WTC11 (cell line): ENCODE results near the gene ROR2. TPM values are rescaled to one million over a fixed set of nuclear protein-coding genes. Genes with fewer than 3 reads are reported as not detected.
A peak's percentile ranks its signal among the peaks of the same experiment; 100 is the strongest.
"Not testable (repeated sequence)": the region's sequence is repeated elsewhere in the genome, so short reads cannot be mapped to it uniquely, and the experiment has no call there.

Experiments used
- ATAC-seq: fragments of 200-7000 bp; cut with Tn5 transposase; 2 replicates; pipeline ENCODE4 v1.10.0; 2021; ENCODE audit warnings: mild to moderate bottlenecking, moderate library complexity
- CTCF ChIA-PET: fragments of 300-600 bp; sonication (Branson Sonifier 250); formaldehyde crosslinking; loops from one replicate; lab custom pipeline; 2021; ENCODE audit warnings: antibody characterized with exemption; lab: Charles Lee
- POLR2A ChIA-PET: fragments of 350-600 bp; sonication (Branson Sonifier 250); formaldehyde crosslinking; loops from one replicate; lab custom pipeline; 2021; ENCODE audit warnings: antibody characterized with exemption; lab: Charles Lee
- DNase-seq: peaks from one replicate; pipeline ENCODE4 v3.0.0; 2021; ENCODE audit warnings: low spot score
- H3K27ac Mint-ChIP-seq: 2 replicates; pipeline ENCODE4 v1.8.0; 2021; ENCODE audit warnings: mixed read lengths
- H3K27me3 Mint-ChIP-seq: 2 replicates; pipeline ENCODE4 v1.8.0; 2021; ENCODE audit warnings: low read depth, mild to moderate bottlenecking, moderate library complexity, mixed read lengths
- H3K36me3 Mint-ChIP-seq: 2 replicates; pipeline ENCODE4 v1.8.0; 2021; ENCODE audit warnings: mixed read lengths
- H3K4me1 Mint-ChIP-seq: 2 replicates; pipeline ENCODE4 v1.8.0; 2022; ENCODE audit warnings: mixed read lengths
- H3K4me3 Mint-ChIP-seq: 2 replicates; pipeline ENCODE4 v1.8.0; 2021; ENCODE audit warnings: mild to moderate bottlenecking, moderate library complexity, mixed read lengths
- H3K9me3 Mint-ChIP-seq: 2 replicates; pipeline ENCODE4 v1.8.0; 2021; ENCODE audit warnings: mixed read lengths
- ATF1 ChIP-seq: sonication (generic); formaldehyde crosslinking; IDR thresholded peaks from 2 replicates; pipeline ENCODE4 v1.8.1; 2023; ENCODE audit warnings: mild to moderate bottlenecking, moderate library complexity, missing genetic modification reagents
- FOXJ3 ChIP-seq: sonication (generic); formaldehyde crosslinking; IDR thresholded peaks from 2 replicates; pipeline ENCODE4 v1.9.0; 2021; ENCODE audit warnings: missing genetic modification reagents, mild to moderate bottlenecking, borderline replicate concordance
- GRHL2 ChIP-seq: fragments of 250-450 bp; sonication (Bioruptor Pico); IDR thresholded peaks from 2 replicates; pipeline ENCODE4 v1.8.0; 2022; ENCODE audit warnings: mild to moderate bottlenecking, moderate library complexity; ENCODE audit not compliant: insufficient replicate concordance, severe bottlenecking
- IRF2 ChIP-seq: sonication (generic); formaldehyde crosslinking; IDR thresholded peaks from 2 replicates; pipeline ENCODE4 v1.8.0; 2022; ENCODE audit warnings: low read depth, missing genetic modification reagents, borderline replicate concordance
- JUN ChIP-seq: sonication (generic); formaldehyde crosslinking; IDR thresholded peaks from 2 replicates; pipeline ENCODE4 v1.8.0; 2023; ENCODE audit warnings: mild to moderate bottlenecking, missing genetic modification reagents
- MXD4 ChIP-seq: fragments of 250-450 bp; sonication (Bioruptor Pico); IDR thresholded peaks from 2 replicates; pipeline ENCODE4 v1.8.0; 2021; ENCODE audit warnings: mild to moderate bottlenecking, moderate library complexity, borderline replicate concordance
- NR3C1 ChIP-seq: sonication (generic); formaldehyde crosslinking; conservative IDR thresholded peaks from 2 replicates; pipeline ENCODE4 v1.8.1; 2023; ENCODE audit warnings: low read depth, mild to moderate bottlenecking, missing genetic modification reagents
- SMAD3 ChIP-seq: sonication (generic); formaldehyde crosslinking; IDR thresholded peaks from 2 replicates; pipeline ENCODE4 v1.8.0; 2022; ENCODE audit warnings: missing genetic modification reagents, mild to moderate bottlenecking, borderline replicate concordance
- TP53 ChIP-seq: sonication (generic); formaldehyde crosslinking; IDR thresholded peaks from 2 replicates; pipeline ENCODE4 v1.8.1; 2023; ENCODE audit warnings: mild to moderate bottlenecking, missing genetic modification reagents
- ZNF121 ChIP-seq: sonication (generic); formaldehyde crosslinking; IDR thresholded peaks from 2 replicates; pipeline ENCODE4 v1.8.0; 2023; ENCODE audit warnings: missing genetic modification reagents
- ZNF138 ChIP-seq: sonication (generic); formaldehyde crosslinking; conservative IDR thresholded peaks from 2 replicates; pipeline ENCODE4 v1.8.1; 2022; ENCODE audit warnings: mild to moderate bottlenecking, moderate library complexity, missing genetic modification reagents
- total RNA-seq: library from RNA; stranded (reverse); gene quantifications from 3 replicates; pipeline ENCODE4 v1.2.3, GENCODE V29; 2021
- TF ChIP-seq, protein P1 (sequence below): sonication (generic); formaldehyde crosslinking; IDR thresholded peaks from 2 replicates; pipeline ENCODE4 v1.8.1; 2023; ENCODE audit warnings: mild to moderate bottlenecking, missing genetic modification reagents, moderate library complexity
- TF ChIP-seq, protein P2 (sequence below): sonication (generic); formaldehyde crosslinking; IDR thresholded peaks from 2 replicates; pipeline ENCODE4 v1.8.1; 2023; ENCODE audit warnings: mild to moderate bottlenecking, missing genetic modification reagents
- TF ChIP-seq, protein P3 (sequence below): sonication (generic); formaldehyde crosslinking; IDR thresholded peaks from 2 replicates; pipeline ENCODE4 v1.8.0; 2022; ENCODE audit warnings: mild to moderate bottlenecking, missing genetic modification reagents
- TF ChIP-seq, protein P4 (sequence below): fragments of 250-450 bp; sonication (Bioruptor Pico); IDR thresholded peaks from 2 replicates; pipeline ENCODE4 v1.9.0; 2021; ENCODE audit warnings: mild to moderate bottlenecking, borderline replicate concordance
- TF ChIP-seq, protein P5 (sequence below): sonication (generic); formaldehyde crosslinking; IDR thresholded peaks from 2 replicates; pipeline ENCODE4 v1.8.0; 2022; ENCODE audit warnings: mild to moderate bottlenecking, missing genetic modification reagents

ROR2 gene
- total RNA-seq, 1 experiment from 2014 or later: 19.8 TPM

DNA sequence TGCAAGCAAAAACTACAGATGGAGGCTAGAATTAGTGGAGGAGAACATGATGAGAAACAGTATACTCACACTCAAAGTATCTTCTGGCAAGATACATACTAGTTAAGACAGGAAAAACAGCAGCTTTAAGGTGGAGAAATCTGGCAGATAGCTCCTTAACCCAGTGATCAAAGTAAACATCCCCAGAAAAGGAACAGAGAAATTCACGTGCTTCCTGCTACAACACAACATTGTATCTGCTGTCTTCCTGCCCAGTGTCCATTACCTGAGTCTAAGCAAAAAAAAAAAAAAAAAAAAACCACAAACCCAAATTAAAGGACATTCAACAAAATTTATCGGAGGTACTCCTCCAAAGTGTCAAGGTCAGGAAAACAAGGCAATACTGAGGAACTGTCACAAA is 38.4 kb downstream of the ROR2 start (continued):
- TF ChIP-seq, protein P1, sequence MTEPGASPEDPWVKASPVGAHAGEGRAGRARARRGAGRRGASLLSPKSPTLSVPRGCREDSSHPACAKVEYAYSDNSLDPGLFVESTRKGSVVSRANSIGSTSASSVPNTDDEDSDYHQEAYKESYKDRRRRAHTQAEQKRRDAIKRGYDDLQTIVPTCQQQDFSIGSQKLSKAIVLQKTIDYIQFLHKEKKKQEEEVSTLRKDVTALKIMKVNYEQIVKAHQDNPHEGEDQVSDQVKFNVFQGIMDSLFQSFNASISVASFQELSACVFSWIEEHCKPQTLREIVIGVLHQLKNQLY (CRISPR knock-in tag): no peak

DNA sequence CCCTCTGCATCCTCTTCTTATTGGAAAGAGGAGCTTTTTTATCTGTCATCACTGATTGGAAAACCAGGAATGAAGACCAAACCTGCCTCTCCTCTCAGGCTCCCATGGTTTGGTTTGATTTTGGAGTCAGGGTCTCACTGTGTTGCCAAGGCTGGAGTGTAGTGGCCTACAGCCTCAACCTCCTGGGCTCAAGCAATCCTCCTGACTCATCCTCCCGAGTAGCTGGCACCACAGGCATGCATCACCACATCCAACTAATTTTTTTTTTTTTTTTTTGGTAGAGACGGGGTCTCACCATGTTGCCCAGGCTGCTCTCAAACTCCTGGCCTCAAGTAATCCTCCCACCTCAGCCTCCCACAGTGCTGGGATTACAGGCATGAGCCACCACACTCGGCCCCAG is 40.8 kb downstream of the ROR2 start:
- ChIA-PET POLR2A (interaction anchor here (0.6 kb wide), 2 partner anchors 11 to 130 kb away, joined by 3 to 5 read pairs; no protein-coding TSS in a partner anchor), CTCF (interaction anchor here (0.7 to 1.1 kb wide), 2 partner anchors 45 to 142 kb away, joined by 3 read pairs; no protein-coding TSS in a partner anchor)
- H3K27ac Mint-ChIP-seq, DNase-seq, H3K36me3 Mint-ChIP-seq, H3K4me3 Mint-ChIP-seq, H3K9me3 Mint-ChIP-seq, ATAC-seq: not testable (repeated sequence)
- TF ChIP-seq ZNF121: 0 out of 2 replicates have a peak, but pooled peaks have one; percentile 37
- peaks cover 29% of the 10 kb centered on the region for H3K4me1 Mint-ChIP-seq
- H3K27me3 Mint-ChIP-seq: peaks cover 18% of the 10 kb centered on the region

DNA sequence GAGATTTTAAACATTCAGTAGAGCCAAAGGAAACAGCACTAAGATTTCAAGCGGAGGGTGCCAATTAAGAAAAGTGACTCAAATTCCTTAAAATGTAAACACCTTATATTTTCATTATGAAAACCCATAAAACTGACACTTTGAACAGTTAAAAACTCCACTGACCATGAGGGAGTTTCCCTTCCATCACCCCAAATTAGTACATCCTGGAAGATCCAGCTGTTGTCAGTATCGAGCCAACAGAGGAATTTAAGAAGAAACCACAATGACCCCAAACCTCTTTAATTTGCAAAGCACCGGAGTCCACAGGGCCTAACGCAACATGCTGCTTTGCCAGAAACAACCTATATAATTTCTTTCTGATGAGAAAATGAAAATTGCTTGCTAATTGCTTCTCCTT is 41.3 kb downstream of the ROR2 start:
- DNase-seq (no peak), ATAC-seq (no peak)
- Mint-ChIP-seq H3K9me3 (no peaks in the 10 kb centered on the region), H3K4me3 (no peak overlapping the region), H3K36me3 (no peaks in the 10 kb centered on the region), H3K27me3 (peaks cover 18% of the 10 kb centered on the region), H3K4me1 (peaks cover 30% of the 10 kb centered on the region)
- POLR2A ChIA-PET: no interaction called here
- CTCF ChIA-PET: interaction anchor here (1.1 kb wide), 1 partner anchor 150 kb away, joined by 4 read pairs; no protein-coding TSS in a partner anchor
- TF ChIP-seq SMAD3 (CRISPR knock-in tag) (no peak), ATF1 (CRISPR knock-in tag) (no peak), GRHL2 (no peak)
- TF ChIP-seq, protein P1 (CRISPR knock-in tag): no peak
- TF ChIP-seq, protein P2, sequence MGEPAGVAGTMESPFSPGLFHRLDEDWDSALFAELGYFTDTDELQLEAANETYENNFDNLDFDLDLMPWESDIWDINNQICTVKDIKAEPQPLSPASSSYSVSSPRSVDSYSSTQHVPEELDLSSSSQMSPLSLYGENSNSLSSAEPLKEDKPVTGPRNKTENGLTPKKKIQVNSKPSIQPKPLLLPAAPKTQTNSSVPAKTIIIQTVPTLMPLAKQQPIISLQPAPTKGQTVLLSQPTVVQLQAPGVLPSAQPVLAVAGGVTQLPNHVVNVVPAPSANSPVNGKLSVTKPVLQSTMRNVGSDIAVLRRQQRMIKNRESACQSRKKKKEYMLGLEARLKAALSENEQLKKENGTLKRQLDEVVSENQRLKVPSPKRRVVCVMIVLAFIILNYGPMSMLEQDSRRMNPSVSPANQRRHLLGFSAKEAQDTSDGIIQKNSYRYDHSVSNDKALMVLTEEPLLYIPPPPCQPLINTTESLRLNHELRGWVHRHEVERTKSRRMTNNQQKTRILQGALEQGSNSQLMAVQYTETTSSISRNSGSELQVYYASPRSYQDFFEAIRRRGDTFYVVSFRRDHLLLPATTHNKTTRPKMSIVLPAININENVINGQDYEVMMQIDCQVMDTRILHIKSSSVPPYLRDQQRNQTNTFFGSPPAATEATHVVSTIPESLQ (CRISPR knock-in tag): no peak
- TF ChIP-seq, all 79 proteins: peak for 0
- no peak overlapping the region for H3K27ac Mint-ChIP-seq

DNA sequence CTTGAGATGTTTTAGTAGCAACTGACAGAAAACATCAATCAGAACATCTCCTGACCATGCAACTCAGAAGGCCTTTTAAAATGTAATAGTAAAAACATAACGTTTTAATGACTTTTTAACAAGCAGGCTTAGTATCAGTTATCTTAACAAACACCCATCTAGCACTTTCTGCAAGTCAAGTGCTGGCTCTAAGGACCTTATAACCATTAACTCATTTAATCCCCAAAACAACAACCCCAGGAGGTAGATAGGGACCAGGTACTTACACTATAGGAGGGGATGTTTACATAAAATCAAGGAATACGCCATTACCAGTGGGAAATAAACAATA is 41.8 kb downstream of the ROR2 start:
- ATAC-seq (no peak), DNase-seq (no peak)
- no peak overlapping the region for H3K4me3 Mint-ChIP-seq
- H3K36me3 Mint-ChIP-seq: no peaks in the 10 kb centered on the region
- ChIA-PET POLR2A (interaction anchor here (0.6 kb wide), 1 partner anchor 62 kb away, joined by 3 read pairs; no protein-coding TSS in a partner anchor), CTCF (interaction anchor here (1.1 to 1.2 kb wide), 2 partner anchors 42 to 150 kb away, joined by 3 to 4 read pairs; no protein-coding TSS in a partner anchor)
- H3K4me1 Mint-ChIP-seq: peaks cover 35% of the 10 kb centered on the region
- peaks cover 18% of the 10 kb centered on the region for H3K27me3 Mint-ChIP-seq
- H3K27ac Mint-ChIP-seq: no peak overlapping the region
- H3K9me3 Mint-ChIP-seq: no peaks in the 10 kb centered on the region
- no peak for TF ChIP-seq TP53 (CRISPR knock-in tag)
- TF ChIP-seq IRF2 (CRISPR knock-in tag): no peak
- no peak for TF ChIP-seq ZNF138 (CRISPR knock-in tag)
- TF ChIP-seq, protein P3, sequence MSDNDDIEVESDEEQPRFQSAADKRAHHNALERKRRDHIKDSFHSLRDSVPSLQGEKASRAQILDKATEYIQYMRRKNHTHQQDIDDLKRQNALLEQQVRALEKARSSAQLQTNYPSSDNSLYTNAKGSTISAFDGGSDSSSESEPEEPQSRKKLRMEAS (CRISPR knock-in tag): no peak
- no peak for TF ChIP-seq JUN (CRISPR knock-in tag)
- TF ChIP-seq, protein P4, sequence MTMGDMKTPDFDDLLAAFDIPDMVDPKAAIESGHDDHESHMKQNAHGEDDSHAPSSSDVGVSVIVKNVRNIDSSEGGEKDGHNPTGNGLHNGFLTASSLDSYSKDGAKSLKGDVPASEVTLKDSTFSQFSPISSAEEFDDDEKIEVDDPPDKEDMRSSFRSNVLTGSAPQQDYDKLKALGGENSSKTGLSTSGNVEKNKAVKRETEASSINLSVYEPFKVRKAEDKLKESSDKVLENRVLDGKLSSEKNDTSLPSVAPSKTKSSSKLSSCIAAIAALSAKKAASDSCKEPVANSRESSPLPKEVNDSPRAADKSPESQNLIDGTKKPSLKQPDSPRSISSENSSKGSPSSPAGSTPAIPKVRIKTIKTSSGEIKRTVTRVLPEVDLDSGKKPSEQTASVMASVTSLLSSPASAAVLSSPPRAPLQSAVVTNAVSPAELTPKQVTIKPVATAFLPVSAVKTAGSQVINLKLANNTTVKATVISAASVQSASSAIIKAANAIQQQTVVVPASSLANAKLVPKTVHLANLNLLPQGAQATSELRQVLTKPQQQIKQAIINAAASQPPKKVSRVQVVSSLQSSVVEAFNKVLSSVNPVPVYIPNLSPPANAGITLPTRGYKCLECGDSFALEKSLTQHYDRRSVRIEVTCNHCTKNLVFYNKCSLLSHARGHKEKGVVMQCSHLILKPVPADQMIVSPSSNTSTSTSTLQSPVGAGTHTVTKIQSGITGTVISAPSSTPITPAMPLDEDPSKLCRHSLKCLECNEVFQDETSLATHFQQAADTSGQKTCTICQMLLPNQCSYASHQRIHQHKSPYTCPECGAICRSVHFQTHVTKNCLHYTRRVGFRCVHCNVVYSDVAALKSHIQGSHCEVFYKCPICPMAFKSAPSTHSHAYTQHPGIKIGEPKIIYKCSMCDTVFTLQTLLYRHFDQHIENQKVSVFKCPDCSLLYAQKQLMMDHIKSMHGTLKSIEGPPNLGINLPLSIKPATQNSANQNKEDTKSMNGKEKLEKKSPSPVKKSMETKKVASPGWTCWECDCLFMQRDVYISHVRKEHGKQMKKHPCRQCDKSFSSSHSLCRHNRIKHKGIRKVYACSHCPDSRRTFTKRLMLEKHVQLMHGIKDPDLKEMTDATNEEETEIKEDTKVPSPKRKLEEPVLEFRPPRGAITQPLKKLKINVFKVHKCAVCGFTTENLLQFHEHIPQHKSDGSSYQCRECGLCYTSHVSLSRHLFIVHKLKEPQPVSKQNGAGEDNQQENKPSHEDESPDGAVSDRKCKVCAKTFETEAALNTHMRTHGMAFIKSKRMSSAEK (CRISPR knock-in tag): no peak
- TF ChIP-seq FOXJ3 (CRISPR knock-in tag): no peak
- TF ChIP-seq MXD4 (CRISPR knock-in tag): no peak
- no peak for TF ChIP-seq NR3C1 (CRISPR knock-in tag)
- TF ChIP-seq, protein P5, sequence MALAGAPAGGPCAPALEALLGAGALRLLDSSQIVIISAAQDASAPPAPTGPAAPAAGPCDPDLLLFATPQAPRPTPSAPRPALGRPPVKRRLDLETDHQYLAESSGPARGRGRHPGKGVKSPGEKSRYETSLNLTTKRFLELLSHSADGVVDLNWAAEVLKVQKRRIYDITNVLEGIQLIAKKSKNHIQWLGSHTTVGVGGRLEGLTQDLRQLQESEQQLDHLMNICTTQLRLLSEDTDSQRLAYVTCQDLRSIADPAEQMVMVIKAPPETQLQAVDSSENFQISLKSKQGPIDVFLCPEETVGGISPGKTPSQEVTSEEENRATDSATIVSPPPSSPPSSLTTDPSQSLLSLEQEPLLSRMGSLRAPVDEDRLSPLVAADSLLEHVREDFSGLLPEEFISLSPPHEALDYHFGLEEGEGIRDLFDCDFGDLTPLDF: no peak
